RPMI7951 (cell line): Measurements from ENCODE around the gene UNC5C. TPM values are rescaled to one million over a fixed set of nuclear protein-coding genes. Genes with fewer than 3 reads are reported as not detected.

ENCODE experiments used
- DNase-seq: peaks from one replicate; pipeline ENCODE4 v3.0.0-alpha.2; 2012; ENCODE audit warnings: low read depth
- total RNA-seq: library from RNA; depleted of rRNA; stranded (reverse); fragments of >200 nt; shearing (Covaris generic); gene quantifications from 2 replicates; pipeline ENCODE4 v1.2.3, GENCODE V29; 2014

UNC5C gene
- total RNA-seq, 1 experiment from 2014 or later: 0.48 TPM

DNA sequence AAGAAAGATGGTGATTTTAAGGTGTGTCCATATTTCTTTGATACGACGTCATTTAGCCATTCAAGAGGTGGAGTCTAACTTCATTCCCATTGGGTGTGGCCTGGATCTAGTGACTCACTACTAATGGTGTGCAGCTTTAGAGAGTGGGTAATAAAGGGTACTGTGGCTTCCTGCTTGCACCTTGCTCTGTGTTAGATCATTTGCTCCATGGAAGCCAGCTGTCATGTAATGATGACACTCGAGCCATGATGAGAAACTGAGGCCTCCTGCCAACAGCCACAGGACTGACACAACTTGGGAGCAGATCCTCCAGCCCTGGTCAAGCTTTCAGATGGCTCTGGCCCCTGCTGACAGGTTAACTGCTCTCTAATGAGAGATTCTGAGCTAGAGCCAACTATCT, 82.0 kb downstream of the UNC5C start:
- no peak for DNase-seq

DNA sequence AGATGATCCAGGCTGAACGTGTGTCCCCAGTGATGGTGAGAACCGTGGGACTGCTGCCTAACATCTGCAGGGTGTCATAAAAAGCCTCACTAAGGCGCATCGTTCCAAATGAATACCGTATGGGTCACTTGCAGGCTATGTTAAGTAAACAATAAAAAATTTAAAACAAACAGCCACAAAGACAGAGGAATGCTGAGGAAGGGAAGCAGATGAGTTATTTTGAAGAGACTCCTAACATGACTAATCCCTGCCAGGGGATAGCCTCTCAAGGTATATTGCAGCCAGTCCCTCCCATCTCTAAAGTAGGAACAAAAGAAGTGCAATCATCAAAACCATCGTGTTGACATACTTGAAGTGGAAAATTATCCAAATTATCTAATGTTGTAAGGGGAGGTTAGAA, 83.8 kb downstream of the UNC5C start:
- DNase-seq: no peak

DNA sequence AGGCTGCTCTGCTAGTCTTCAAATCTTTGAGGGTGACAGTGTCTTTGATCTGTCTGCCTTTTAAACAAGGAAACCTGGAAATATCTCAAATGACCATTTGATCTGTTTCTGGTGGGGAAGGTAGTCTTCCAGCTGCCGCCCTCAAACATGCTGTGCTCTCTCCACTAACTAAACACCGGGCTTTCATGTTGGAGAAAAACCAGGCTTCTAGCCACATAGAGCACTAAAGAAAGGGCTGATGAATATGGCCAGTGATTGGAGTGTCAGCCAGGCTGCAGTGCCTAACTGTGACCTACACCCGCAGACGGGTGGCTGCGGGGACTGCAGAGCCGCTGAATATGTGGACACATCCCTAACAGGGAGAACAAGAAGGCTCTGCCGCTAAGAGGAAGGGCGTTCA, 85.9 kb downstream of the UNC5C start:
- DNase-seq: no peak

DNA sequence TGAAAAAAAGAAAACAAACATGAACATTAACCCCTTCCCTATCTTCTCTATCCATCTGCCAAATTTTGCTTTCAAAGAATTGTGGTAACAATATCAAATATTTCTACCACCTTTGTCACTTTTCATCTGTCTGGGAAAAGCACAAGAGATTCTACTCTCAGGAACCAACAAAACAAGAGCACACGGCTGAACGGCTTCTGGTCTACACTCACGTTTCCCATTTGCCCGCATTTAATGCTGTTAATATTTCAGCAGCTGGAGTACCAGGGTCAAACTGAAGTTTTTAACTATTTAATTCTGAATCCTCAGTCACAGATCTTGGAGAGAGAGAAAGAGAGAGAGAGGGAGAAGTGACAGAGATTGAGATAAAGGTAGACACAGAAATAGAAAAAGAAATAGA, 91.4 kb downstream of the UNC5C start:
- no peak for DNase-seq

DNA sequence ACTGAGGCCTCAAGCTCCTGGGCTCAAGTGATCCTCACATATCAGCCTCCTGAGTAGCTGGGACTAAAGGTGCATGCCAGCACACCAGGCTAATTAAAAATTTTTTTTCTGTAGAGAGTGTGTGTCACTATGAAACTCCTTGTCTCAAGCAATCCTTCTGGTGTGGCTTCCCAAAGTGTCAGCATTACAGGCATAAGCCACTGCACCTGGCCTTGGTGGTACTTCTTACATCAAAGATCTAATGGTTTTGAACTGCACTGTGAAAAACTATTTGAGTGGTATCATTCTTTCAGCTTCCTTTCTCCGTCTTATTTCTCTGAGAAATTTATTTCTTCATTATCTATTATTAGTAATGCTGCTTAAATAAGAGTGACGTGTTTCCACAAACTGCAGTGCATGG, 98.5 kb downstream of the UNC5C start:
- DNase-seq: no peak

DNA sequence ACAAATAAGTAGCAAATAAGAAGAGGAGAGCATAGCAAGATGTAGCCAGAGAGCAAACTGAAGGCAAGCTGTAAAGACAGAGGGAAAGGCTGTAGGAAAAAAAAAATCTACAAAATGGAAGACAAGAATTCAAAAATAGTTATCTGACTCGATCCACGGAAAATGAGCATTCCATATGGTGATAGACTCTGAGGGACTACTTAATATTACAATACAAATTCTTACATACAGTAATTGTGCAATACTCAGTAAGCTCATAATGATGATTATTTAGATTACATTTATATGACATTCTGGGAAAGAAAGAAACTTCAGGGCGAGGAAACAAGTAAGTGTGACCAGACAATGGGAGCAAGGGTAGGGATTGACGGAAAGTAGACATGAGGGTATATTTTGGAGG, 102.6 kb downstream of the UNC5C start:
- no peak for DNase-seq

DNA sequence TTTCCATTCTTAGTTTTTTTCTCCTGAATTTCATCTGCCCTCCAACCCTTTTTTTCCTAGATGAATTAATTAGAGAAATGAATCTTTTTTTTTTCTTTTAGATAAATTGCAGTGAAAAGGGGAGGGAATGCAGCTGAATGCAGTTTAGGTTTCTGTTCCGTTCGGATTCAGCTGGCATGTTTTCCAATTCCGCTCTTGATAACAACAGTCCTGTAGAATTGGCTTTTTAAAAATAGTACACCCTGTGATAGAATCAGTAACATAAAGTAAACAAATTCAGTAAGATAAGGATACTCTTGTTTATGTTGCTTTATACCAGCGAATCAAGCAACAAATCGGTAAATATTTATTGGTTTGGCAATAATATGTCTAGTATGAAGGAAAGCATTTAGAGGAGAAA, 103.5 kb downstream of the UNC5C start:
- DNase-seq: no peak

DNA sequence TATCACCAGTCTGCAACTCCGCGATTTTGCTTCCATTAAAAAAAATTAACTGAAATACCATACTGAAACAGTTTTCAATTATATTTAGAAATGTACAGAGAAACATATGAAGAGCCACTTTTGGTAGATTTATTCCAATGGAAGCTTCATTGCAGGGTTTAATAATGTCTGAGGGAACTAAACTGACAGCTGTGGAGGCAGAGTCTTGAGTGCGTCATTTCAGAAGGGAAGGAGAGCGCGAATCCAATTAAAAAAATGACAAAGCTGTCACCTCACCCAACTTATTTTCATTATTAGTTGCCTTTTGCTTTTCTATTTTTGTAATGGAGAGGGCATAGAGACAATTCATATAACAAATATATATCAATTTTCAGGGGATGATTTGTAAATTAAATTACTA, 104.0 kb downstream of the UNC5C start:
- no peak for DNase-seq

DNA sequence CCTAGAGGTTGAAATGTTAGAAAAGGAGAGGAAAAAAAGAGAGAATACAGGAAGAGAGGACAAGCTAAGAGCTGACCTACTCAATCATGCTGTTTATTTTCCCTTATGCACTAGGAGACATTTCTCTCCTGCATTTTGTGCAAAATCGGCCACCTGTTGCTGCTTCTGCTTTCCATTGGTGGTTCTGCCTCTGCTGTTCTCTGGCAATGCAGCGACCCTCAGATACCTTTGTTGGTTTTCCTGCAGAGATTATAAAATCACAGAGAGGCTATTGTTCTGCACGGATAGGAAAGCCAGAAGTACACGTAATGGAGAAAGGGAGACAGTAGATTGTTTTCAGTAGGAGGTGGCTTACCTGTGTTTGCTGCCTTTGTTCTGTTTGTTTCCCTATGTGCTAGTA, 108.9 kb downstream of the UNC5C start:
- no peak for DNase-seq

DNA sequence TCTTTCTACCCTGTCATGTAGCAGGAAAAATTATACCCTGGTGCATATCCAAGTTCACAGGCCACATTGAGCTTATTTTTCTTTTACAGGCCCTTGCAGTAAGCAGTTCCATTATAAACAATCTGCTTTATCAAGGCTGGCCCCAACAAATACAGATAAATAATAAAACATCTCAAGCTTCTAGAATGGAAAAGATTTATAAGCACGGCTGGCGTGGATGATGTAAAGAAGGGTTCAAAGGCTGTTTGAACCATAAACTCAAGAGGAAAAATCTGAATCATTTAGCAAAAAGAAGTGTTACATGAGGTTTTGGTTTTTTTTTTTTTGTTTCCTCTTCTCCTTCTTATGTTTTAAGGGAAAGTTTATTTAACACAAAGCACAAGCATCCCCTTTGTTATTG, 109.7 kb downstream of the UNC5C start:
- no peak for DNase-seq

DNA sequence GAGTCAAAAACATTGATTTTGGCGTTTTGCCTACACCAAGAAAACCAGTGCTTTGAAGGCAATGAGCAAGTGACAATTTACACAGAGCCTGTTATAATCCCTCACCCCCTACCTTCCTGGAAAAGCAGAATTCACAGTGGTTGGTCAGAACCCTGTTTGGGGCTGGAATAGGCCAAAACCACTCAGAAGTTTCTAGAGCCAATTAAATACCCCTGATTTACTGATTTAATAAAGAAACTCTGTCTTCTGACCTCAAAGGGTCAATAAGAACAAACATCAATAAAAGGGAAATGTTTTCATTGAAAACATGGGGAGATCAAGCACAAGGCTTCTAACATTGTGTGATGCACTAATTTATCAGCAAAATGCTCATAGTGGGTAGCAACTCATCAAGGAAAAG, 116.3 kb downstream of the UNC5C start:
- DNase-seq: no peak

DNA sequence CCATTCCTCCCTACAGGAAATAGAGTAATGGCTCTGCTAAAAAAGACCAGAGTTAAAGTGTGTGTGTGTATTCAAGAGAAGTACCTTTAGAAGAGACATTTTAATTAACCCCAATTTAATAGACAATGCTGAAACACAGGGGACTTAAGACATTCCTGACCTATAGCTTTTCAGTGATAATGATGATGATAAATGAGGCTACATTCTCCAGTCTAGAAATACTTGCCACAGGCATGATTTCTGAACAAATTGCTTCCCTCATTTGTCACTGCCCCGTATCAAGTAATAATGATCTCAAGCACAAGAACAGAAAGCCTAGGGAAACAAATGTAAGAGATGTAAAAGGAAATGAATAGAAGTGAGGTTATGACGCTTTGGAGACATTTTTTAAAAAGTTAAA, 117.1 kb downstream of the UNC5C start:
- no peak for DNase-seq

DNA sequence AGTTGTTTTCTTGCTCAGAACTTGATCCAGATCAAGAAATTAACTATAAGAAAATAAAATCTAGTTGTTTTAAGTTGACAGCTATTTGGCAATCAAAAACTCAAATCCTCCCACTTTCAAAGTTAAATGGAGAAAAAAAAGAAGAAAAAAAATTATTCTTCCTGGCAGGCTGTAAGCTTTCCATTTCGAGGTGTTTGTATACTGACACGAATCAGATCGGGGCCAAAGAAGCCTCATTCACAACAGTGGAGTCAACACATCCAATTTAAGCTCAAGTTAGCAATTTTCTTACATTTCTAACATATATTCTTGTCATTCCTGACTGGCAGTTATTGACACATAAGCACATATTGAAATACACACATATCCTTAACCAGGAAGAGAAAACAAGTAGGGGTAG, 119.4 kb downstream of the UNC5C start:
- no peak for DNase-seq

DNA sequence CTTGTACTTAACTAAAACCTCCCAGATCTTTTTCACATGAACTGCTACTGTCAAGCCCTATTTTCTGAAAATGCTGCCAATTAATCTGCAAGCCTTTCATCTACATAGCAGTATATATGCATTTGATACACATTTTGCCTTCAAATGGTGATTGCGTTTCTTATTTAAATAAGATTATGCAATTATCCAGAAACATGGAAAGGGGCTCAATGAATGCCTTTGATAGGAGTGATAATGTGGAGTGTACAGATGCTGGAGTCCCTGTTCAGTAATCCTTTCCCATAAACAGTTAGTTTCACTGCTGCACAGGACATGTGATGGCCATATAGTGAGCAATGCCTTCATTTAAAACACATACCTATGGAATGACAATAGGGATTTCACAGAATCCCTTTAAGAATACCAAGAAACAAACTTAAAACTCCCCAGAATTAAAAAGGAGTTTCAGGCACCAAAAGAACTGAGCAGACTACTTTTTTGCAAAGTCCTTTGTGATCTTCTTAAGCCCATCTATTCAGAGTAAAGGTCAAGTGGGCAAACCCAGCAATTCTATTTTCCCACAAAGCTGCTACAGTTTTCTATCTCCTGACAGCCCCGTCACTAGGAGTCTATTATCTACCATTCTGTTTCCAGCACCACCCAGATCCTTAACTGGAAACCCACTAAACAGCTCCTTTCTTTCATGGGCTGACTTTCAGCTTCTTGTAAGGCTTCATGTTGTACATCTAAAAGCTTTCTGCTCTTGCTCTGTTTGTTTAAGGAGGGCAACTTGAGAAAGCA, 120.3 kb downstream of the UNC5C start:
- no peak for DNase-seq

DNA sequence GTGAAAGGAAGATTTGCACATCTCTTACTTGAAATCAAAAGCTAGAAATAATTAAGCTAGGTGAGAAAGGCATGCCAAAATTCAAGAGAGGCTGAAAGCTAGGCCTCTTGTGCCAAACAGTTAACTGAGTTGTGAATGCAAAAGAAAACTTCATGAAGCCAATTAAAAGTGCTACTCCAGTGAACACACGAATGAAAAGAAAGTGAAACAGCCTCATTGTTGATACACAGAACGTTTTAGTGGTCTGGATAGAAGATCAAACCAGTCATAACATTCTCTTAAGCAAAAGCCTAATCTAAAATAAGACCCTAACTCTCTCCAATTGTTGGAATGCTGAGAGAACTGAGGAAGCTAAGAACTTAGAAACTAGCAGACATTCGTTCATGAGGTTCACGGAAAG, 122.3 kb downstream of the UNC5C start:
- no peak for DNase-seq

DNA sequence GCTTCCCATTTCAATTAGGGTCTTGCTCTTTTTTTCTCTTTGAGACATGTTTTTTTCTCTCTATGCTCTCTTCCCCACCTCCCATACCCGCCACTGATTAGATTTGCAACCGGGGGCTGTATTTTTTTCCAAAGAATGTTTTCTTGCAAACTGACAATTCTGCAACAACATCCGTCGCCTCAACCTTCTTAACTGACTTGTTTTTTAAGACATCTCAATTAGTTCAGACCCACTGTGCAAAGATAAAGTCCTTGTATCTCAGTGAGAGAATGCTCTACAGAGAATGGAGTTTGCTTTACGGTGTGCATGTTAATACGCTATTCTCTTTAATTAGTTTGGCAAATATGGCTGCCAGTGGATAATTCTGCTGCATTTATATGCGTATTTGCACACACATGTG, 126.3 kb downstream of the UNC5C start:
- no peak for DNase-seq

DNA sequence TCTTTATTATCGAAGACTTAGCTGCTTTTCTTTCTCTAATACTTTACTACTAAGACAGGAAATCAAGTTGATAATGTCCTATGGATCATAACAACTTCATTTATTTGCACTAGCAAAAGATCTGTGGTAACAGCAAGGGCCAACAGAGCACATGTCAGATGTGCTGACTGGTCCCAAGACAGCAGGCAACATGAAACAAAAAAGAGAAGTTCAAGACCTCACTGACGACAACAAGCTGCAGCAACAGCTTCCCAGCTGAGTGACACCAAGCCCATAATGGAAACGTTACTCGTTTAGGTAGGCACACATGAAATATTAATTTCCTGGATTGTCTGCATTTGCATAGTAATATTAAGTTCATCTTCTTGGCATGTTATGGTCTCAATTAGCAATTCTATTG, 126.9 kb downstream of the UNC5C start:
- no peak for DNase-seq

DNA sequence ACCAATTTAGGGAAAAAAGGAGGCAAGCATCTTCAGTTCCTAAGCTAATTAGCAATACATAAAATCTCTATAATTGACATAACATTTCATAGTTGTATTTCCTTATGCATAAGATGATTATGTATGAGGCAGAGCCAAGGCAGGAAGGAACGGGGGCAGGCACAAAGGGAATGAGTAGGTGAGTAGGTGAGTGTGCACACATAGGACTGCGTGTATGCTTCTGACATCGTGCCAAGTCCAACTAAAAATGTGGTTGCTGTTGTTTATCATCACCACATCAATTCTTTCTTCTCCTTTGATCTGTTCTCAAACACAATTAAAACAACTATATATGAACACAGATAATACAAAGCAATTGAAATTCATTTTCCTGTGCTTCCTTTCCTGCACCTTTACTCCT, 131.2 kb downstream of the UNC5C start:
- DNase-seq: no peak

DNA sequence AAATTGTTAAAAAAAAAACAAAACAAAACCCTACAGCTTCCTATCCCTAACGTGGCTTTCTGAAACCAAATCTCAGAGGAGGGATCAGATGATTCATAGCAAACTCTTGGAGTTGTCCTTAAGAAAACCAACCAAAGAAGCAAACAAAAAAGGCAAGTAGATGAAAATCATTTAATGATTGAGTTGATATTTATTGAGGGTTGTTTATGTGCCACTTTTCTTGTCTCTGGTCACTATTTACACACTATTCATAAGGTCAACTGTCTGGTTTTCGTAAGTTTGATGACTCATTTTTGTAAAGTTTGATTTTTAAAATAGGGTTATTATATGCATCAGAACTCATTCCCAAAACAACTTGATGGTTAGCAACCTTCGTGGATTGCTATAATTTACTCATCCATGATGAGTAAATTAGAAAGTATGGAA, 133.4 kb downstream of the UNC5C start:
- DNase-seq: no peak

DNA sequence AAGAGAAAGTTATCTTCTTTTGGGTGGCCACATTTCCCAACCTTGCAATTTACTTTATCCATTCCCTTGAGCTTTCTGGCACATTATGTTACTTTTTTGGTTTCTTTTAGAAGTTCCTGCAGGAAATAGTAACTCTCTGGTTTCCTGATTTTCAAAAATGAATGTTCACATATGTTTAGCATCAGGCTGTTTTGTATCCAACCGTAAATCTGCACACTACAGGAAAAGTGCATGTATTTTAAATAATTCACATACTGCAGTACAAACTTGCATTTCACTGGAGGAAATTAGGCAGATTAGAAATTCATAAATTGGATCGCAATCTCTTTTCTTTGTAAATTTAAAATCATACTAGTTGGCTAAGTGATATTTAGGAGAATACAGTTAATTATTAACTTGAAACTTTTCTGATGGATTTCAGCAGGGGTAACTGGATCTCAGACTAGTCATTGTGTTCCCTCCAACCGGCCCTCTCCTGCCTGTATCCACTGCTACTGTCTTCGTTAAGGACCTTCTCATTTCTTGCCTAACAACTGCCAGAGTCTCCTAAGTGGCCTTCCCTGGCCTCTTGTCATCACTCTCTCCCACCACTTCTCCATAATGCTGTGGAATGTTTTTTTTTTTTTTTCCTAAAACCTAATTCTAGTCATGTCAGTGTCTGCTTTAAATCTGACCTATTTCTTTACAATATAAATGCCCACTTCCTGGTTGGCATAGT, 137.2 kb downstream of the UNC5C start:
- DNase-seq: no peak

DNA sequence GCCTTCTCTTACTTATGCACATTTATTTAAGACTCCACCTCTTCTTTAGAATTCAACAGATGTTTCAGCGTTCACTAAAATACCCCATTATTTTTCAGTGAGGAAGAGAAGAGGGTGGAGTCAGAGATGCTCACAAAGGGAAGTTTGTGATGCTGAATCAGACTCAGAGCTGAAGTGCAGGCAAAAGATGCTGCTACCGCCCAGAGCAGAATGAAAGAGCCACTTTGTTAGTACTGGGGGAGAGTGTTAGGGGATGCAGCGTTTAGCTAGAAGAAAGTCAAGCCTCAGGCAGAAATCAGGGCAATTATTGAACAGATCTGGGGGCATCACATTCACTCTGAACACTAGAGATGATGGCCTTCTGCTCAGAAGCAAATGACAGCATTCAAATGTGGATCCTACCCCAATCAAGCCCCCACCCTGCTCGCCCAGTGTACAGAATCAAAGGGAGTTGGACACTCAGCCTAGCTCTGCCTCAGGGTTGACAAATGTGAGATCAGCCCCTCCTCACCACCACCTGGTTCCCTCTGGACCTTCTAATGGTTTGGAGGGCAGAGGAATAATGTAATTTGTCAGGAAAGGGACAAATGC, 138.3 kb downstream of the UNC5C start:
- peak; percentile 6 for DNase-seq

DNA sequence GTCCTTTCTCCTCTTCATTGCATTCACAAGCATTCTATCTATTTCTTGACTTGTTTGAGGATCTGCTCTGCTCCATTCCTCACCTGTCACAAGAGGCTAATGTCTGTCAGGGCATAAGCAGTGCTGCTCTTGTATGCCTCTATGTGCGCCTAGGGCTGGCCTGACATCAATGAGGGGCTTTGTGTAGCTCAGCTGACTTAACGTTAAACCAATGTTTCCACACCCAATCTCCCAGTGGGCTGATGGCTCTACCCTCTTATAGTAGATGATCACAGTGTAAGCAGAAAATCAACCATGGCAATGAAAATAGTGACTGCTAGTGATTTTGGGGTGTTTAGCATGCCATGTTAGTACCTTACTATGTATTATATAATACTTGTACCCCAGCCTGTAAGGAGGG, 139.0 kb downstream of the UNC5C start:
- no peak for DNase-seq

DNA sequence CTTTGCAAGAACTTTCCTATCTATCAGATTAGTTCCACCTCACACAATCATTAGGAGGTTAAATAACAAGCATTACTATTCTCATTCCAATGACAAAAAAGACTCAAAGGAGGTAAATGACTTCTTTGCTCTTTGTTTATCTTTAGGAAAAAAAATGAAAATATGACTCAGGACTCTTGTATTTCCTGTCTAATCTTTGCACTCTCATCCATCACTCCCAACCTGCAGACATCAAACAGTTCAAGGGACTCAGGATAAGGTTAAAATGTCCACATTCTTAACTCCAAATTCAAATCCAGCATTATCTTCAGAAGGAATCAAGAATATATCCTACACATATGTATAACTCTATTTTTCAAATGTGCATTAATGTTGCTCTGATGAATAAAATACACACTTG, 139.6 kb downstream of the UNC5C start:
- no peak for DNase-seq
